ENCODE measurements around the gene HOMER3.

- TF ChIP-seq CTCF (IDR thresholded peaks at IDR 0.05; ENCODE audit: low read length) = no peak
- TF ChIP-seq EZH2 (IDR thresholded peaks at IDR 0.05; ENCODE audit: borderline replicate concordance, low read length) = no peak
These were observed 774 bp upstream of the HOMER3 start for GRCh38 chr19:18941628-18942354.

All from OCI-LY1 (cell line).